ENCODE data around the gene ST14.

GRCh38 chr11:130171534-130171933 is 12.0 kb downstream of the ST14 start:
- TF ChIP-seq POLR2AphosphoS5 (IDR thresholded peaks at IDR 0.05; ENCODE audit: borderline replicate concordance, low read depth, low read length): no peak
- TF ChIP-seq EZH2 (IDR thresholded peaks at IDR 0.05): no peak
- TF ChIP-seq FOXP2 (optimal IDR thresholded peaks at IDR 0.05; ENCODE audit: control extremely low read depth, extremely low read length, insufficient read depth): no peak

Measured in SK-N-MC (cell line).